Neural crest cell (in vitro differentiated cells): ENCODE measurements around the gene AK8. TPM values are rescaled to one million over a fixed set of nuclear protein-coding genes. Genes with fewer than 3 reads are reported as not detected.

Source experiments
- DNase-seq: peaks from one replicate; pipeline ENCODE4 v3.0.0; 2021; ENCODE audit warnings: low read depth, mixed read lengths, low spot score
- H3K27ac Mint-ChIP-seq: one replicate; pipeline ENCODE4 v1.8.0; 2021; ENCODE audit warnings: mild to moderate bottlenecking, mixed read lengths; ENCODE audit not compliant: unreplicated experiment
- H3K27me3 Mint-ChIP-seq: 2 replicates; pipeline ENCODE4 v1.8.0; 2021; ENCODE audit warnings: low read depth, mild to moderate bottlenecking, mixed read lengths
- H3K36me3 Mint-ChIP-seq: 2 replicates; pipeline ENCODE4 v1.8.0; 2021; ENCODE audit warnings: low read depth, mild to moderate bottlenecking, mixed read lengths
- H3K4me1 Mint-ChIP-seq: 2 replicates; pipeline ENCODE4 v1.8.0; 2021; ENCODE audit warnings: mixed read lengths
- H3K4me3 Mint-ChIP-seq: one replicate; pipeline ENCODE4 v1.8.0; 2021; ENCODE audit warnings: mild to moderate bottlenecking, mixed read lengths
- H3K9me3 Mint-ChIP-seq: 2 replicates; pipeline ENCODE4 v1.8.0; 2021; ENCODE audit warnings: mixed read lengths
- total RNA-seq: library from RNA; stranded (reverse); gene quantifications from 2 replicates; pipeline ENCODE4 v1.2.1, GENCODE V29; 2021
- TF ChIP-seq, protein P1 (sequence below): fragments of 200-600 bp; sonication (generic); conservative IDR thresholded peaks from 2 replicates; pipeline ENCODE4 v1.5.0; 2021; ENCODE audit warnings: antibody characterized with exemption, mild to moderate bottlenecking

Gene AK8
- total RNA-seq, 1 donor from 2014 or later, result 0.96 TPM

DNA sequence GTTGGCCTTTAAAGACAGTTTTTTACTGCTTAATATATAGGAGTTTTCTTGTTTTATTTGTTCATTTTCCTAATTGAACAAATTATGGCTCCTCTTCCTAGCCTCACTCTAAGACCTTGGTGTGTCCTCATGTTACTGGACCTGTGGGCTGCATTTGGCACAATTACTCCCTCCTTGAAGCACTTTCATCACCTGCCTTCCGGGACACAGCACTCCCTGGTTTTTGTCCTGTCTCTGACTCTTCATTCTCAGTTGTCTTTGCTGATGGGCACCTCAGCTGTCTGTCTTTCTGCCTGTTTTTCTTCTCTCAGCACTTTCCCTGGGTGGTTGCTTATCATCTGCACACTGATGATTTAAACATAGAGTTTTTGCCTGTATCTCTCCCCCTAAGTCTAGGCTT, 194.2 kb downstream of the AK8 start:
- TF ChIP-seq, protein P1, sequence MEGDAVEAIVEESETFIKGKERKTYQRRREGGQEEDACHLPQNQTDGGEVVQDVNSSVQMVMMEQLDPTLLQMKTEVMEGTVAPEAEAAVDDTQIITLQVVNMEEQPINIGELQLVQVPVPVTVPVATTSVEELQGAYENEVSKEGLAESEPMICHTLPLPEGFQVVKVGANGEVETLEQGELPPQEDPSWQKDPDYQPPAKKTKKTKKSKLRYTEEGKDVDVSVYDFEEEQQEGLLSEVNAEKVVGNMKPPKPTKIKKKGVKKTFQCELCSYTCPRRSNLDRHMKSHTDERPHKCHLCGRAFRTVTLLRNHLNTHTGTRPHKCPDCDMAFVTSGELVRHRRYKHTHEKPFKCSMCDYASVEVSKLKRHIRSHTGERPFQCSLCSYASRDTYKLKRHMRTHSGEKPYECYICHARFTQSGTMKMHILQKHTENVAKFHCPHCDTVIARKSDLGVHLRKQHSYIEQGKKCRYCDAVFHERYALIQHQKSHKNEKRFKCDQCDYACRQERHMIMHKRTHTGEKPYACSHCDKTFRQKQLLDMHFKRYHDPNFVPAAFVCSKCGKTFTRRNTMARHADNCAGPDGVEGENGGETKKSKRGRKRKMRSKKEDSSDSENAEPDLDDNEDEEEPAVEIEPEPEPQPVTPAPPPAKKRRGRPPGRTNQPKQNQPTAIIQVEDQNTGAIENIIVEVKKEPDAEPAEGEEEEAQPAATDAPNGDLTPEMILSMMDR, result no peak
- Mint-ChIP-seq H3K36me3 (peaks cover 28% of the 10 kb centered on the region), H3K27me3 (no peaks in the 10 kb centered on the region), H3K9me3 (no peaks in the 10 kb centered on the region), H3K4me1 (no peaks in the 10 kb centered on the region), H3K4me3 (no peak overlapping the region), H3K27ac (peak overlapping the region; percentile 3)
- DNase-seq, result no peak

DNA sequence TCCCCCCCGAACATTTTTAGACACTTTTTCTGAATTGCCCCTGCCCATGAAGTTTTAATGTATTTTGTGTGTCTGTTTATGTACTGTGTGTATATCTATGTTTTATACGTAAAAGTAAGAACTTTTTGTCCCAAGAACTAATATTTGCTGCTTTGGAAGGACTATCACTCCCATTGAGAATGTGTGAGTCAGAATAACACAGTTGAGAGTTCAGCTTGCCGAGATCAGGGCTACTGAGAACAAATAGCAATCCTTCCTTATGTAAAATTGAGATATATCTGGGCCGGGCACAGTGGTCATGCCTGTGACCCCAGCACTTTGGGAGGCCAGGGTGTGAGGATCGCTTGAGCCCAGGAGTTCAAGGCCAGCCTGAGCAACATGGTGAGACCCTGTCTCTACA, 196.5 kb downstream of the AK8 start:
- TF ChIP-seq, protein P1, result no peak
- Mint-ChIP-seq H3K27me3 (no peaks in the 10 kb centered on the region), H3K4me1 (peaks cover 4% of the 10 kb centered on the region), H3K9me3 (no peaks in the 10 kb centered on the region), H3K4me3 (no peak overlapping the region), H3K36me3 (peaks cover 25% of the 10 kb centered on the region), H3K27ac (no peak overlapping the region)
- DNase-seq, result no peak

DNA sequence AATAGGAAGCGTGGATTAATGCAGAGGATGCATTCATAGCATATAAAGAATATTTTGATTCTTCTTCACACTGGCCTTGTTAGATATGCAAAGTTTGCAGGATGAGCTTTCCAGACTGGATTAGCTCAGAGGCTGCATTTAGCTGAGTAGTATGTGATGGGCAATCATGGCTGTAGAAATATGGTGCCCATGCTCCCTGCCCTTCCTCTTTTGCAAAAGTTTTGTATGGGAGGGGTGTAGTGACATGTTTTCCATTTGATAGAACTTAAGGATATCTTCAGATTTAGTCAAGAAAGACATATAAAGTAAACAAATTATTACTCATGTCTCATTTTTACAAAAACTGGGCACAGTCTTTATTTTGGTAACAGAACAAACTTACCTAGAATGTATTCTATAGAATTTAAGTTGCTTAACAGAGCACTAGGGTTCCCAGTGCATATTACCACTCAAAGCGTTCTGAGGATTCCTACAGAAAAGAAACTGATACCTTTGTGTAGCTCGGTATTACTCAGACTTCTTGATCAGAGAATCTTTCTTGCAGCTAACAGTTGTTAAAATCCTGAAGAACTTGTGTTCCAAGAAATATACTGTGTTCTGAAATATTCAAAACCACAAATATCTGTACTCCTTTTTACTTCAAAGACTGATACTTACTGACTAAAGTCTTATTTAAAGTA, 198.0 kb downstream of the AK8 start:
- TF ChIP-seq, protein P1, result no peak
- Mint-ChIP-seq H3K4me1 (peaks cover 4% of the 10 kb centered on the region), H3K36me3 (peaks cover 21% of the 10 kb centered on the region), H3K27me3 (no peaks in the 10 kb centered on the region), H3K4me3 (no peak overlapping the region), H3K27ac (no peak overlapping the region), H3K9me3 (no peaks in the 10 kb centered on the region)
- DNase-seq, result no peak

DNA sequence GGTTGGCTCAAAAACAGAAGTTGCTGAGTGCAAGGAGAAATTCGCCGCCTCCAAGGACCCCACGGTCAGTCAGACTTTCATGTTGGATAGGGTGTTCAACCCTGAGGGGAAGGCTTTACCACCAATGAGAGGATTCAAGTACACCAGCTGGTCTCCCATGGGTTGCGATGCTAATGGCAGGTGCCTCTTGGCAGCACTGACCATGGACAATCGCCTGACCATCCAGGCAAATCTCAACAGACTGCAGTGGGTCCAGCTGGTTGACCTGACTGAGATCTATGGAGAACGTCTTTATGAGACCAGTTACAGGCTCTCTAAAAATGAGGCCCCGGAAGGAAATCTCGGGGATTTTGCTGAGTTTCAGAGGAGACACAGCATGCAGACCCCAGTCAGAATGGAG, 200.1 kb downstream of the AK8 start:
- Mint-ChIP-seq H3K36me3 (peaks cover 19% of the 10 kb centered on the region), H3K9me3 (no peaks in the 10 kb centered on the region), H3K4me3 (no peak overlapping the region), H3K27me3 (no peaks in the 10 kb centered on the region), H3K4me1 (peaks cover 16% of the 10 kb centered on the region), H3K27ac (no peak overlapping the region)
- TF ChIP-seq, protein P1, result no peak
- no peak for DNase-seq

Other genes with a start within 250 kb of the AK8 start
- 20.9 and 24.3 TPM in 2 replicates for gene DDX31, start 208.3 kb downstream of the AK8 start, total RNA-seq
- gene GTF3C4, start 207.8 kb downstream of the AK8 start, total RNA-seq, result 41.7 and 41.9 TPM in 2 replicates
- gene SPACA9, start 614 bp upstream of the AK8 start, total RNA-seq, result 3.6 and 4.1 TPM in 2 replicates
- 50.9 and 57.4 TPM in 2 replicates for gene TSC1, start 66.3 kb upstream of the AK8 start, total RNA-seq
- not detected in 2 replicates for gene GFI1B, start 100.4 kb upstream of the AK8 start, total RNA-seq
- gene GTF3C5, start 152.7 kb upstream of the AK8 start, total RNA-seq, result 105 and 108 TPM in 2 replicates
- 3.5 and 3.6 TPM in 2 replicates for gene CEL, start 183.7 kb upstream of the AK8 start, total RNA-seq
- gene RALGDS, start 243.0 kb upstream of the AK8 start, total RNA-seq, result 72.4 and 73.8 TPM in 2 replicates